Measurements from ENCODE around the gene CLDN6. TPM values are rescaled to one million over a fixed set of nuclear protein-coding genes. Genes with fewer than 3 reads are reported as not detected.

The CLDN6 gene
- total and polyA plus RNA-seq, 3 donors from 2014 or later: 0.55 to 0.74 (median 0.70) TPM

- Histone ChIP-seq H3K27ac (no peak overlapping the region), H3K27me3 (no peaks in the 10 kb centered on the region), H3K9me3 (no peaks in the 10 kb centered on the region), H3K4me3 (no peak overlapping the region), H3K4me1 (peaks cover 29% of the 10 kb centered on the region), H3K36me3 (ENCODE audit: low read depth, missing control alignments) (no peaks in the 10 kb centered on the region)
- WGBS, 2 donors: 43 to 80% methylated on average over 1 to 33 of the region's 33 CpGs
- intact Hi-C loops (cut with DNase I; ENCODE audit: low total_unique reads): no loop called here
- DNase-seq: no peak
- TF ChIP-seq POLR2A (IDR thresholded peaks at IDR 0.05) (no peak), CTCF (IDR thresholded peaks at IDR 0.05) (no peak)
These were observed 50.2 kb downstream of the CLDN6 start for GRCh38 chr16:2967721-2968161.

- TF ChIP-seq CTCF (IDR thresholded peaks at IDR 0.05) (no peak), POLR2A (IDR thresholded peaks at IDR 0.05) (no peak)
- no peak for DNase-seq
- Histone ChIP-seq H3K27me3 (no peaks in the 10 kb centered on the region), H3K4me1 (peaks cover 29% of the 10 kb centered on the region), H3K4me3 (peak overlapping the region in 1 of 2 donors; percentile 15), H3K9me3 (no peaks in the 10 kb centered on the region), H3K36me3 (ENCODE audit: low read depth, missing control alignments) (no peaks in the 10 kb centered on the region), H3K27ac (no peak overlapping the region)
- intact Hi-C loops (cut with DNase I; ENCODE audit: low total_unique reads): no loop called here
- 17 to 20% methylated on average over 2 to 20 of the region's 51 CpGs for WGBS, 2 donors
These were observed 50.8 kb downstream of the CLDN6 start for GRCh38 chr16:2967211-2967631.

GRCh38 chr16:2966808-2967191 lies 51.2 kb downstream of the CLDN6 start:
- Histone ChIP-seq H3K4me3 (peak overlapping the region in 1 of 2 donors; percentile 15), H3K27me3 (no peaks in the 10 kb centered on the region), H3K27ac (no peak overlapping the region), H3K9me3 (no peaks in the 10 kb centered on the region), H3K36me3 (ENCODE audit: low read depth, missing control alignments) (no peaks in the 10 kb centered on the region), H3K4me1 (peaks cover 29% of the 10 kb centered on the region)
- TF ChIP-seq POLR2A (IDR thresholded peaks at IDR 0.05) (no peak), CTCF (IDR thresholded peaks at IDR 0.05) (no peak)
- 0% methylated on average over 12 of the region's 46 CpGs; no CpG with 5 or more reads in 1 of the 2 donors for WGBS, 2 donors
- intact Hi-C loops (cut with DNase I; ENCODE audit: low total_unique reads): no loop called here
- DNase-seq: no peak

- Histone ChIP-seq H3K27ac (no peak overlapping the region), H3K36me3 (ENCODE audit: low read depth, missing control alignments) (no peaks in the 10 kb centered on the region), H3K27me3 (no peaks in the 10 kb centered on the region), H3K4me1 (peaks cover 29% of the 10 kb centered on the region), H3K4me3 (no peak overlapping the region), H3K9me3 (no peaks in the 10 kb centered on the region)
- no peak for DNase-seq
- intact Hi-C loops (cut with DNase I; ENCODE audit: low total_unique reads): no loop called here
- WGBS, 2 donors: 25 to 42% methylated on average over 16 to 25 of the region's 39 CpGs
- TF ChIP-seq CTCF (IDR thresholded peaks at IDR 0.05): no peak
These were observed 51.8 kb downstream of the CLDN6 start for GRCh38 chr16:2966043-2966807.

Small RNAs within 50 kb of the gene (small RNA-seq; reads per million reads assigned to genes)
- gene LINC00514: 0 reads per million in 2 donors

Other genes starting within 250 kb of the CLDN6 start
- gene ELOB, start 240.9 kb downstream of the CLDN6 start, total RNA-seq: 100 to 1,000 TPM; 377 to 381 TPM
- gene ELOB, start 240.9 kb downstream of the CLDN6 start, polyA plus RNA-seq (ENCODE audit: insufficient read depth, low read depth, low replicate concordance): 582 TPM
- gene PRSS33, start 230.6 kb downstream of the CLDN6 start, total RNA-seq: under 1 TPM in 1 of 2 donors, not detected in 1; 0.93 TPM
- 4.4 TPM for gene PRSS33, start 230.6 kb downstream of the CLDN6 start, polyA plus RNA-seq (ENCODE audit: insufficient read depth, low read depth, low replicate concordance)
- gene PRSS41, start 219.7 kb downstream of the CLDN6 start, total RNA-seq: 1 to 10 TPM in 1 of 2 donors, under 1 TPM in 1; 0.43 to 2.1 TPM
- gene PRSS41, start 219.7 kb downstream of the CLDN6 start, polyA plus RNA-seq (ENCODE audit: insufficient read depth, low read depth, low replicate concordance): 0.88 TPM
- 100 to 1,000 TPM in 1 of 2 donors, 10 to 100 TPM in 1; 62.5 to 130 TPM for gene PRSS21, start 200.9 kb downstream of the CLDN6 start, total RNA-seq
- 153 TPM for gene PRSS21, start 200.9 kb downstream of the CLDN6 start, polyA plus RNA-seq (ENCODE audit: insufficient read depth, low read depth, low replicate concordance)
- gene ZG16B, start 187.9 kb downstream of the CLDN6 start, total RNA-seq: 1 to 10 TPM; 1.7 to 3.5 TPM
- 1.8 TPM for gene ZG16B, start 187.9 kb downstream of the CLDN6 start, polyA plus RNA-seq (ENCODE audit: insufficient read depth, low read depth, low replicate concordance)
- gene PRSS22, start 160.0 kb downstream of the CLDN6 start, total RNA-seq: not detected
- 0.38 TPM for gene PRSS22, start 160.0 kb downstream of the CLDN6 start, polyA plus RNA-seq (ENCODE audit: insufficient read depth, low read depth, low replicate concordance)
- 10 to 100 TPM; 96.1 to 96.5 TPM for gene FLYWCH2, start 135.0 kb downstream of the CLDN6 start, total RNA-seq
- gene FLYWCH2, start 135.0 kb downstream of the CLDN6 start, polyA plus RNA-seq (ENCODE audit: insufficient read depth, low read depth, low replicate concordance): 42.3 TPM
- gene FLYWCH1, start 106.3 kb downstream of the CLDN6 start, total RNA-seq: 10 to 100 TPM; 26.7 to 31.0 TPM
- gene FLYWCH1, start 106.3 kb downstream of the CLDN6 start, polyA plus RNA-seq (ENCODE audit: insufficient read depth, low read depth, low replicate concordance): 12.5 TPM
- 1 to 10 TPM; 1.7 TPM for gene KREMEN2, start 53.9 kb downstream of the CLDN6 start, total RNA-seq
- 0.86 TPM for gene KREMEN2, start 53.9 kb downstream of the CLDN6 start, polyA plus RNA-seq (ENCODE audit: insufficient read depth, low read depth, low replicate concordance)
- 1 to 10 TPM; 6.4 to 7.1 TPM for gene PAQR4, start 48.8 kb downstream of the CLDN6 start, total RNA-seq
- 6.2 TPM for gene PAQR4, start 48.8 kb downstream of the CLDN6 start, polyA plus RNA-seq (ENCODE audit: insufficient read depth, low read depth, low replicate concordance)
- 100 to 1,000 TPM in 1 of 2 donors, 10 to 100 TPM in 1; 76.4 to 146 TPM for gene PKMYT1, start 37.7 kb downstream of the CLDN6 start, total RNA-seq
- gene PKMYT1, start 37.7 kb downstream of the CLDN6 start, polyA plus RNA-seq (ENCODE audit: insufficient read depth, low read depth, low replicate concordance): 119 TPM
- under 1 TPM; 0.37 to 0.39 TPM for gene CLDN9, start 5.3 kb downstream of the CLDN6 start, total RNA-seq
- gene CLDN9, start 5.3 kb downstream of the CLDN6 start, polyA plus RNA-seq (ENCODE audit: insufficient read depth, low read depth, low replicate concordance): 0.34 TPM
- 10 to 100 TPM; 16.8 to 33.4 TPM for gene TNFRSF12A, start 2.2 kb upstream of the CLDN6 start, total RNA-seq
- 12.8 TPM for gene TNFRSF12A, start 2.2 kb upstream of the CLDN6 start, polyA plus RNA-seq (ENCODE audit: insufficient read depth, low read depth, low replicate concordance)
- gene HCFC1R1, start 5.8 kb upstream of the CLDN6 start, total RNA-seq: 10 to 100 TPM; 30.2 to 39.4 TPM
- 94.5 TPM for gene HCFC1R1, start 5.8 kb upstream of the CLDN6 start, polyA plus RNA-seq (ENCODE audit: insufficient read depth, low read depth, low replicate concordance)
- gene THOC6, start 5.9 kb upstream of the CLDN6 start, total RNA-seq: 10 to 100 TPM; 17.3 to 27.3 TPM
- gene THOC6, start 5.9 kb upstream of the CLDN6 start, polyA plus RNA-seq (ENCODE audit: insufficient read depth, low read depth, low replicate concordance): 19.6 TPM
- 1 to 10 TPM in 1 of 2 donors, under 1 TPM in 1; 0.37 to 1.3 TPM for gene BICDL2, start 18.8 kb upstream of the CLDN6 start, total RNA-seq
- gene BICDL2, start 18.8 kb upstream of the CLDN6 start, polyA plus RNA-seq (ENCODE audit: insufficient read depth, low read depth, low replicate concordance): 0.29 TPM
- gene MMP25, start 28.4 kb upstream of the CLDN6 start, total RNA-seq: 1 to 10 TPM in 1 of 2 donors, under 1 TPM in 1; 0.62 to 1.5 TPM
- gene MMP25, start 28.4 kb upstream of the CLDN6 start, polyA plus RNA-seq (ENCODE audit: insufficient read depth, low read depth, low replicate concordance): 0.53 TPM
- gene IL32, start 47.5 kb upstream of the CLDN6 start, total RNA-seq: 10 to 100 TPM; 27.1 to 33.0 TPM
- gene IL32, start 47.5 kb upstream of the CLDN6 start, polyA plus RNA-seq (ENCODE audit: insufficient read depth, low read depth, low replicate concordance): 62.2 TPM
- gene ZSCAN10, start 81.1 kb upstream of the CLDN6 start, total RNA-seq: under 1 TPM; 0.79 to 0.93 TPM
- 0.91 TPM for gene ZSCAN10, start 81.1 kb upstream of the CLDN6 start, polyA plus RNA-seq (ENCODE audit: insufficient read depth, low read depth, low replicate concordance)
- gene ZNF205, start 94.4 kb upstream of the CLDN6 start, total RNA-seq: 10 to 100 TPM in 1 of 2 donors, 1 to 10 TPM in 1; 9.8 to 19.4 TPM
- 5.5 TPM for gene ZNF205, start 94.4 kb upstream of the CLDN6 start, polyA plus RNA-seq (ENCODE audit: insufficient read depth, low read depth, low replicate concordance)
- gene ZNF213, start 116.8 kb upstream of the CLDN6 start, total RNA-seq: 10 to 100 TPM; 43.1 to 57.3 TPM
- 46.8 TPM for gene ZNF213, start 116.8 kb upstream of the CLDN6 start, polyA plus RNA-seq (ENCODE audit: insufficient read depth, low read depth, low replicate concordance)
- gene OR1F1, start 170.0 kb upstream of the CLDN6 start, total RNA-seq: not detected
- not detected for gene OR1F1, start 170.0 kb upstream of the CLDN6 start, polyA plus RNA-seq (ENCODE audit: insufficient read depth, low read depth, low replicate concordance)
- gene ZNF200, start 217.0 kb upstream of the CLDN6 start, total RNA-seq: 10 to 100 TPM; 45.2 to 48.3 TPM
- gene ZNF200, start 217.0 kb upstream of the CLDN6 start, polyA plus RNA-seq (ENCODE audit: insufficient read depth, low read depth, low replicate concordance): 41.9 TPM
- 1 to 10 TPM; 5.2 to 5.7 TPM for gene MEFV, start 238.4 kb upstream of the CLDN6 start, total RNA-seq
- gene MEFV, start 238.4 kb upstream of the CLDN6 start, polyA plus RNA-seq (ENCODE audit: insufficient read depth, low read depth, low replicate concordance): 2.6 TPM

Measured in testis (tissue), 3 donors.